ENCODE results near the gene NKAIN2.

NKAIN2 gene

GRCh38 chr6:124741341-124741740 is 937.7 kb downstream of the NKAIN2 start:
- TF ChIP-seq, protein P1, sequence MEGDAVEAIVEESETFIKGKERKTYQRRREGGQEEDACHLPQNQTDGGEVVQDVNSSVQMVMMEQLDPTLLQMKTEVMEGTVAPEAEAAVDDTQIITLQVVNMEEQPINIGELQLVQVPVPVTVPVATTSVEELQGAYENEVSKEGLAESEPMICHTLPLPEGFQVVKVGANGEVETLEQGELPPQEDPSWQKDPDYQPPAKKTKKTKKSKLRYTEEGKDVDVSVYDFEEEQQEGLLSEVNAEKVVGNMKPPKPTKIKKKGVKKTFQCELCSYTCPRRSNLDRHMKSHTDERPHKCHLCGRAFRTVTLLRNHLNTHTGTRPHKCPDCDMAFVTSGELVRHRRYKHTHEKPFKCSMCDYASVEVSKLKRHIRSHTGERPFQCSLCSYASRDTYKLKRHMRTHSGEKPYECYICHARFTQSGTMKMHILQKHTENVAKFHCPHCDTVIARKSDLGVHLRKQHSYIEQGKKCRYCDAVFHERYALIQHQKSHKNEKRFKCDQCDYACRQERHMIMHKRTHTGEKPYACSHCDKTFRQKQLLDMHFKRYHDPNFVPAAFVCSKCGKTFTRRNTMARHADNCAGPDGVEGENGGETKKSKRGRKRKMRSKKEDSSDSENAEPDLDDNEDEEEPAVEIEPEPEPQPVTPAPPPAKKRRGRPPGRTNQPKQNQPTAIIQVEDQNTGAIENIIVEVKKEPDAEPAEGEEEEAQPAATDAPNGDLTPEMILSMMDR (IDR thresholded peaks at IDR 0.05; ENCODE audit: insufficient read depth, low read depth, low read length, missing control alignments) = no peak
- no peak overlapping the region for H3K4me3 ChIP-seq (ENCODE audit: low read depth, low read length)
- no peak for DNase-seq (ENCODE audit: low read depth)

GRCh38 chr6:124742971-124743370 is 939.3 kb downstream of the NKAIN2 start:
- DNase-seq (ENCODE audit: low read depth) = no peak
- H3K4me3 ChIP-seq (ENCODE audit: low read depth, low read length) = no peak overlapping the region
- TF ChIP-seq, protein P1 (IDR thresholded peaks at IDR 0.05; ENCODE audit: insufficient read depth, low read depth, low read length, missing control alignments) = no peak

DNA sequence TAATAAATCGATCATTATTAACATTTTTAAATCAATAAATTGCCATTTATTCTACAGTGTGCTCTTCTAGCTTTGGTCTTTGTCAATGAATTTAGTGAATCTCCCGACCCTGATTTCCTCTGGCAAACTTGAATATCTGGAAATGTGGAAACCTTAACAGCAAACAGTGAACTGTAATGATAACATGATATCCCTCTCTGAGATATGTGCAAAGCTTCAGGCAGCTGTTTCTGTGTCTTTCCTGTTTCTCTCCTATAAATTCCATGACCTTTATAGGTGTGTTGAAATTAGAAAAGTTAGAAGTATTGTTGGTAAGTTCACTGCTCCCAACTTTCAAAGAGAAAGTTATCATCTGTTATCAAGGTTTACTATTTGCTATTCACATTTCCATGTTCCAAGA is 939.8 kb downstream of the NKAIN2 start:
- no peak for DNase-seq (ENCODE audit: low read depth)
- TF ChIP-seq, protein P1 (IDR thresholded peaks at IDR 0.05; ENCODE audit: insufficient read depth, low read depth, low read length, missing control alignments) = no peak
- no peak overlapping the region for H3K4me3 ChIP-seq (ENCODE audit: low read depth, low read length)

DNA sequence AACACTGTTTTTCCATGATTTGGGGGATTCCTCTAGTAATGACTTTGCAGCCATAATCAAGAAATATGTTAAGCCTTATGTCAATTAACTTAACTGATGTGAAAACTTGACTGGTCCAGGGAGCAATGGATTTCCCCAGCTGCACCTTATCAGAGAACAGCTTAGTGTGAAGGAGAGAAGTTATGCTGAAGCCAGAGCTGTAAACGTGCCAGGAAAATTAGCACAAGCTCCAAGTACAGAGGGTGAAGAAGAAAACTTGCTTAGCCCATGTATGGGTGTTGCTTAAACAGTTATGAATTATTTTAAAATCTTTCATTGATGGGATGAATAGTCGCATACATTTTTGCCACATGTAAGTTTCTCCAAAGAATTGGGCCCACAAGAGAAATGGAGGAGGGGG is 943.7 kb downstream of the NKAIN2 start:
- H3K4me3 ChIP-seq (ENCODE audit: low read depth, low read length) = no peak overlapping the region
- TF ChIP-seq, protein P1 (IDR thresholded peaks at IDR 0.05; ENCODE audit: insufficient read depth, low read depth, low read length, missing control alignments) = no peak
- no peak for DNase-seq (ENCODE audit: low read depth)

DNA sequence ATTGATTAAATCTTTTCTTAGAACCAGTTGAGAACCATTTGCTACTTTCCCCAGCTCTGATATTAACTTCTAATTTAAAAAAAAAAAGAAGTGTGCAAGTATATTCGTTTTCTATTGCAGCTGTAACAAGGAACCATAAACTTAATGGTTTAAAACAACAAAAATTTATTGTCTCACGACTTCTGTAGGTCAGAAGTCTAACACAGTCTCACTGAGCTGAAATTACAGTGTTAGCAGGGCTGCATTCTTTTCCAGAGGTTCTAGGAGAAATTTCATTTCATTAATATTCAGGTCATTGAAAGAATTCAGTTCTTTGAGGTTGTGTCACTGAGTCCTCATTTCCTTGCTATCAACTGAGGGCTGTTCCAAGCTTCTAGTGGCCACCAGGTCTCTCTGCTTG is 945.1 kb downstream of the NKAIN2 start:
- DNase-seq (ENCODE audit: low read depth) = no peak
- TF ChIP-seq, protein P1 (IDR thresholded peaks at IDR 0.05; ENCODE audit: insufficient read depth, low read depth, low read length, missing control alignments) = no peak
- H3K4me3 ChIP-seq (ENCODE audit: low read depth, low read length) = no peak overlapping the region

DNA sequence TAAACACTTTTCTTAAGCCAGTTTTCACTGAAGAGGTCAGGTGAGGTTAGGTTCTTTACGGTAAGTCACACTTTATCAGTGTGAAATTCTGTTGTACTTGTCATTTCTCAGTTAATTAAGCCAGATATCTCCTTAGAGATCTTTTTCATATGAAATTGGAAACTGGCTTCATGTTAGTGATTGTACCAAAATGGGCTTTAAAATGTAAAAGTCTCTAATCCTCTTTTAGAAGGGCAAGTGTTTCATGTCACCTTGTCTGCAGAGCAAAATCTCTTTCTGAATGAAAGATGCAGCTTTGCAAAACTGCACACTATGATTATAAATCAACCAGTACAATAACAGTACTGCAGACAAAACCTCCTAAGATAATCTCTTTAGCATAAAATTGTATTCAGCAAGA is 949.3 kb downstream of the NKAIN2 start:
- H3K4me3 ChIP-seq (ENCODE audit: low read depth, low read length) = no peak overlapping the region
- TF ChIP-seq, protein P1 (IDR thresholded peaks at IDR 0.05; ENCODE audit: insufficient read depth, low read depth, low read length, missing control alignments) = no peak
- no peak for DNase-seq (ENCODE audit: low read depth)

GRCh38 chr6:124753562-124754105 is 950.0 kb downstream of the NKAIN2 start:
- DNase-seq (ENCODE audit: low read depth) = no peak
- no peak overlapping the region for H3K4me3 ChIP-seq (ENCODE audit: low read depth, low read length)
- TF ChIP-seq, protein P1 (IDR thresholded peaks at IDR 0.05; ENCODE audit: insufficient read depth, low read depth, low read length, missing control alignments) = no peak

Data from GM12865 (cell line).